IPS-11a (cell line): ENCODE results near the gene PI4KB.

Source experiments
- H3K4me3 ChIP-seq: one replicate; pipeline ENCODE4 v1.5.1; 2013; ENCODE audit warnings: low read depth, low read length, control low read depth

The PI4KB gene

DNA sequence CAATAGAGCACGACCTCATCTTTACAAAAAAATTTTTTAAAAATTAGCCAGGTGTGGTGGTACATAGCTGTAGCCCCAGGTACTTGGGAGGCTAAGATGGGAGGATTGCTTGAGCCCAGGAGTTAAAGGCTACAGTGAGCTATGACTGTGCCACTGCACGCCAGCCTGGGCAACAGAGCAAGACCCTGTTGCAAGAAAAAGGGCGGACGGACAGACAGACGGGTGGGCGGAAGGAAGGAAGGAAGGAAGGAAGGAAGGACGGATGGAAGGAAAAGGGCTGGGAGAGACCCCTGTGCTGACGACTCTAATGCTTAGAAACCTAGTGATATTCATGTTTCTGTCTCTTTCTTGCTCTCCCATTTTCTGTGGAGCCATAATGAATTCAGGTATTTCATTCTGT is 14.4 kb downstream of the PI4KB start:
- H3K4me3 ChIP-seq: no peak overlapping the region

- no peak overlapping the region for H3K4me3 ChIP-seq
These were observed 14.8 kb downstream of the PI4KB start for GRCh38 chr1:151312411-151312810.

DNA sequence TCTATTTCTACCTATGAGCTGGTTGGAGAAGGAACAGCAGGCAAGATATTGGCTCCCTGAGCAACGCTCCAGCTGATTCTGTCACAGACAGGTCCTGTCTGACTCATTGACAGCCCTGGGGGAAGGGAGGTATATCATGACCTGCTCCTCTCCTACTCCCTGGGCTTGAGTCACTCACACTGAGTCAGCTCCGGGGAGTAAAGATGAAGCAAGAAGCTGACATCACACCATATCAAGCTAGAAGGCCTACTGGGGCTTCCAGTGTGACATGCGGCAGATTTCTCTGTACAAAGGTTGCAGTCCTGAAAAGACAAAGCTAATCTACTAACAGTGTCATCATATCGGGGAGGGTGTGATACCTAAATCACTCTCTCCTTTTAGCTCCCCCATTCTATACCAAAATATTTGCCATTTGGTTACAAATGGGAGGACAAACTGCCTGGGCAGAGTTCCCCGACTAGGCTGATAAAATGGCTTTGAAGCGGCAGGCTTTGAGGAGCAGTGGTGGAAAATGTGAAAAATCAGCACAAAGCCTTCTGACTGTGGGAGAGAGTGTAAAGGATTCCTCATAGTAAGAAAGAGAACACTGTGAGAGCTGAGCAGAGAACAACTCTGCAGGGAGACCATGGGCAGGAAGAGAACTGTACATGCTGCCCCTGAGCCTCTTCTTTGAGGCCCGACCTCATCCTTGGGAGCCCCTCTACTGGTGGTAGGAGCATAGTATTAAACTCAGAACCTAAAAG is 15.5 kb downstream of the PI4KB start:
- H3K4me3 ChIP-seq: no peak overlapping the region

GRCh38 chr1:151311011-151311410 is 16.2 kb downstream of the PI4KB start:
- no peak overlapping the region for H3K4me3 ChIP-seq

- H3K4me3 ChIP-seq: no peak overlapping the region
These were observed 17.3 kb downstream of the PI4KB start for GRCh38 chr1:151309811-151310323.

- H3K4me3 ChIP-seq: no peak overlapping the region
These were observed 32.3 kb downstream of the PI4KB start for GRCh38 chr1:151294742-151295462.

DNA sequence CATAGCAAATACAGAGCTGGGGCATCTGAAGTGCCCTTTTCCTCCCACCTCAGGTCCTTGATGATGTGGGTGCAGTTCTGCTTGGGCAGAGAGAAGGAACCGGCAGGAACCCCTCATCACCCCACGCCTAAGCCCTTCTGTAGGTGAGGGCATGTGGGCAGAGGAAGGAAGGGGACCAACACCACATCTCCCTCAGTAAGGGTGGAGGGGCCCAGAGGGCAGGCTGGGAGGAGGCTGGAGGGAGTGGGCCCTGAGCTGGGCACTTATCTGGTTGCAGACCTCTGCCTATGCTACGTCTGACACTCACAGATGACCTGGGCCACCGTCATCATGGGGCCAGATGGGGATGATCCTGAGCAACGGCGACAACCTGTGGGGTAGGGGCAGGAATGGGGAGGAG is 34.1 kb downstream of the PI4KB start:
- H3K4me3 ChIP-seq: no peak overlapping the region

- H3K4me3 ChIP-seq: no peak overlapping the region
These were observed 34.8 kb downstream of the PI4KB start for GRCh38 chr1:151292207-151293030.

DNA sequence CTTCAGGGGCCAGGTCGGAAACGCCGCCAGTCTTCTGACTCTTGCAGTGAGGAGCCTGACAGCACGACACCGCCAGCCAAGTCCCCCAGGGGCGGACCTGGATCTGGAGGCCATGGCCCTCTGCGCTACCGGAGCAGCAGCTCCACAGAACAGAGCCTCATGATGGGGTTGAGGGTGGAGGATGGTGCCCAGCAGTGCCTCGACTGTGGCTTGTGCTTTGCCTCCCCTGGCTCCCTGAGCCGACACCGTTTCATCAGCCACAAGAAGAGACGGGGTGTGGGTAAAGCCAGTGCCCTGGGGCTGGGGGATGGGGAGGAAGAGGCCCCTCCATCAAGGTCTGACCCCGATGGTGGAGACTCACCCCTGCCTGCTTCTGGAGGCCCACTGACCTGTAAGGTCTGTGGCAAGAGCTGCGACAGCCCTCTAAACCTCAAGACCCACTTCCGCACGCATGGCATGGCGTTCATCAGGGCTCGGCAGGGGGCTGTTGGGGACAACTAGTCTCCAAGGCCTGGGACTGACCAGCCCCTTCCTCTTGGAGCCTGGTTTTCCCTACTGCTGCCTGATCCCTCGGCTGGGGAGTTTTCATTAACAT is 36.4 kb downstream of the PI4KB start:
- no peak overlapping the region for H3K4me3 ChIP-seq

GRCh38 chr1:151289991-151290708 is 37.1 kb downstream of the PI4KB start:
- H3K4me3 ChIP-seq: no peak overlapping the region

DNA sequence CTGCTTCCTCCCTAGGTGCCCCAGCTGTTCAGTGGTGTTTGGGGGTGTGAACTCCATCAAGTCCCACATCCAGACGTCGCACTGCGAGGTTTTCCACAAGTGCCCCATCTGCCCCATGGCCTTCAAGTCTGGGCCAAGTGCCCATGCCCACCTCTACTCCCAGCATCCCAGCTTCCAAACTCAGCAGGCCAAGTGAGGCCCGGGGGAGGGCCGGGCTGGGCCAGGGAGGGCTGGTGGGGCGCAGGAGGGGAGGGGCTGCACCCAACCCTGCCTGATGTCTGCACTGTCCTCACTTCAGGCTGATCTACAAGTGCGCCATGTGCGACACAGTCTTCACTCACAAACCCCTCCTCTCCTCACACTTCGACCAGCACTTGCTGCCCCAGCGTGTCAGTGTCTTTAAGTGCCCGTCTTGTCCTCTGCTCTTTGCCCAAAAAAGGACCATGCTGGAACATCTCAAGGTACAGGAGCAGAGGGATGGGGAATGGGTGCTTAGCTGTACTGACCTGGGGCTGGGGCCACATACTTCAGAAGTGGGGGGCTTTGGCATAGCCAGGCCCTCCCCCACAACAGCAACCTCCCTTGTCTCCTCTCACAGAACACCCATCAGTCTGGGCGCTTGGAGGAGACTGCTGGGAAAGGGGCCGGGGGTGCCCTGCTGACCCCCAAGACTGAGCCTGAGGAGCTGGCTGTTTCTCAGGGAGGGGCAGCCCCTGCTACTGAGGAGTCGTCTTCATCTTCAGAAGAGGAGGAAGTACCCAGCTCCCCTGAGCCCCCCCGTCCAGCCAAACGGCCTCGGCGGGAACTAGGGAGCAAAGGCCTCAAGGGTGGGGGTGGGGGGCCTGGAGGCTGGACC is 37.9 kb downstream of the PI4KB start:
- H3K4me3 ChIP-seq: no peak overlapping the region

- H3K4me3 ChIP-seq: no peak overlapping the region
These were observed 38.7 kb downstream of the PI4KB start for GRCh38 chr1:151288502-151288901.

- no peak overlapping the region for H3K4me3 ChIP-seq
These were observed 39.3 kb downstream of the PI4KB start for GRCh38 chr1:151287767-151288500.

GRCh38 chr1:151287341-151287699 is 39.9 kb downstream of the PI4KB start:
- no peak overlapping the region for H3K4me3 ChIP-seq

- H3K4me3 ChIP-seq: no peak overlapping the region
These were observed 40.4 kb downstream of the PI4KB start for GRCh38 chr1:151286619-151287340.

GRCh38 chr1:151284013-151284577 is 43.1 kb downstream of the PI4KB start:
- H3K4me3 ChIP-seq: no peak overlapping the region

GRCh38 chr1:151282883-151283725 is 44.1 kb downstream of the PI4KB start:
- H3K4me3 ChIP-seq: peak overlapping the region; percentile 71
